Panc1 (cell line): ENCODE results near the gene DLG2. TPM values are rescaled to one million over a fixed set of nuclear protein-coding genes. Genes with fewer than 3 reads are reported as not detected.

Experiments
- ATAC-seq: fragments of 200-7000 bp; cut with Tn5 transposase; 2 replicates; pipeline ENCODE4 v1.9.1; 2020; ENCODE audit warnings: mild to moderate bottlenecking, moderate library complexity
- BruUV-seq: library from RNA; stranded (reverse); fragments of 400-500 nt; replicated peaks from 2 replicates; lab custom pipeline; 2021; lab: Mats Ljungman, UMichigan
- CTCF ChIA-PET: fragments of 300-600 bp; sonication (Branson Sonifier 250); formaldehyde crosslinking; loops from one replicate; lab custom pipeline; 2022; ENCODE audit warnings: antibody characterized with exemption; lab: Charles Lee
- POLR2A ChIA-PET: fragments of 300-600 bp; sonication (Branson Sonifier 250); formaldehyde crosslinking; loops from one replicate; lab custom pipeline; 2022; ENCODE audit warnings: antibody characterized with exemption; lab: Charles Lee
- DNase-seq: peaks from one replicate; pipeline ENCODE4 v3.0.0-alpha.2; 2010; ENCODE audit warnings: low read depth, low spot score
- H3K27ac ChIP-seq: 2 replicates; pipeline ENCODE4 v1.5.1; 2011; ENCODE audit warnings: mild to moderate bottlenecking, low read length, inconsistent platforms
- H3K27me3 ChIP-seq: fragments of 200-500 bp; sonication (Bioruptor generic); 2 replicates; pipeline ENCODE4 v1.6.0; 2014; ENCODE audit warnings: low read length, inconsistent platforms; ENCODE audit not compliant: control insufficient read depth, insufficient read depth
- H3K36me3 ChIP-seq: fragments of 200-500 bp; sonication (Bioruptor generic); 2 replicates; pipeline ENCODE4 v1.5.1; 2014; ENCODE audit warnings: inconsistent platforms, mild to moderate bottlenecking, low read length, moderate library complexity; ENCODE audit not compliant: control insufficient read depth, insufficient read depth
- H3K4me1 ChIP-seq: 2 replicates; pipeline ENCODE4 v1.5.1; 2011; ENCODE audit warnings: inconsistent platforms, mild to moderate bottlenecking, low read length, moderate library complexity; ENCODE audit not compliant: control insufficient read depth, insufficient read depth
- H3K4me3 ChIP-seq, 2 experiments: 2 replicates each; pipeline ENCODE4 v1.5.1; 2011 to 2012; ENCODE audit warnings: low read depth in 2 of 2, low read length in 2 of 2, mild to moderate bottlenecking in 2 of 2, inconsistent platforms in 1 of 2, moderate library complexity in 1 of 2
- H3K9me3 ChIP-seq: fragments of 200-500 bp; sonication (Bioruptor generic); 2 replicates; pipeline ENCODE4 v1.5.1; 2014; ENCODE audit warnings: low read depth, mild to moderate bottlenecking, inconsistent platforms, low read length, moderate library complexity; ENCODE audit not compliant: control insufficient read depth, insufficient read depth
- POLR2AphosphoS5 ChIP-seq: IDR thresholded peaks from 2 replicates; pipeline ENCODE4 v1.6.1; 2012; ENCODE audit warnings: mild to moderate bottlenecking, low read depth, low read length, moderate library complexity
- REST ChIP-seq, 2 experiments: IDR thresholded peaks; 2 replicates each; pipeline ENCODE4 v1.6.1; 2011 to 2012; ENCODE audit warnings: low read depth in 2 of 2, control low read depth in 1 of 2, low read length in 1 of 2, mild to moderate bottlenecking in 1 of 2, moderate library complexity in 1 of 2; ENCODE audit not compliant: insufficient read depth in 1 of 2
- SIN3A ChIP-seq: IDR thresholded peaks from 2 replicates; pipeline ENCODE4 v1.6.1; 2012; ENCODE audit warnings: low read depth, mild to moderate bottlenecking, low read length, moderate library complexity, borderline replicate concordance; ENCODE audit not compliant: insufficient read depth
- TCF7L2 ChIP-seq: IDR thresholded peaks from 2 replicates; pipeline ENCODE4 v1.6.1; 2011; ENCODE audit warnings: mild to moderate bottlenecking, low read depth, low read length, inconsistent platforms
- in situ Hi-C: cut with HindIII; loops from 2 replicates; pipeline ENCODE4 v1.10.0; 2016; ENCODE audit warnings: low sequenced_read_pairs, low pct_unique_long_range_greater_than_20kb
- intact Hi-C: fragments of 100-400 bp; cut with micrococcal nuclease; formaldehyde crosslinking; loops from one replicate; pipeline ENCODE4 v1.10.0; 2022; ENCODE audit not compliant: unreplicated experiment
- total RNA-seq: library from RNA; stranded (reverse); gene quantifications from one replicate; pipeline ENCODE4 v1.2.1, GENCODE V29; 2021; ENCODE audit not compliant: unreplicated experiment
- TF ChIP-seq, protein P1 (sequence below): fragments of 450-650 bp; IDR thresholded peaks from 2 replicates; pipeline ENCODE4 v1.5.1; 2017; ENCODE audit warnings: mild to moderate bottlenecking

Gene DLG2
- total RNA-seq, 1 experiment from 2014 or later = 4.2 TPM

- Histone ChIP-seq H3K9me3 (no peaks in the 10 kb centered on the region), H3K27ac (no peak overlapping the region), H3K4me1 (no peaks in the 10 kb centered on the region), H3K27me3 (no peaks in the 10 kb centered on the region), H3K4me3 (no peak overlapping the region), H3K36me3 (0 out of 2 replicates have a peak, but pooled peaks cover 2% of the 10 kb centered on the region)
- POLR2A ChIA-PET = no interaction called here
- ATAC-seq (no peak), DNase-seq (no peak)
- TF ChIP-seq POLR2AphosphoS5 = no peak
- TF ChIP-seq REST (IDR thresholded peaks at IDR 0.05; ENCODE audit: insufficient read depth in 1 of 2, low read depth in 2 of 2, low read length in 1 of 2) = no peak
- TF ChIP-seq, protein P1, sequence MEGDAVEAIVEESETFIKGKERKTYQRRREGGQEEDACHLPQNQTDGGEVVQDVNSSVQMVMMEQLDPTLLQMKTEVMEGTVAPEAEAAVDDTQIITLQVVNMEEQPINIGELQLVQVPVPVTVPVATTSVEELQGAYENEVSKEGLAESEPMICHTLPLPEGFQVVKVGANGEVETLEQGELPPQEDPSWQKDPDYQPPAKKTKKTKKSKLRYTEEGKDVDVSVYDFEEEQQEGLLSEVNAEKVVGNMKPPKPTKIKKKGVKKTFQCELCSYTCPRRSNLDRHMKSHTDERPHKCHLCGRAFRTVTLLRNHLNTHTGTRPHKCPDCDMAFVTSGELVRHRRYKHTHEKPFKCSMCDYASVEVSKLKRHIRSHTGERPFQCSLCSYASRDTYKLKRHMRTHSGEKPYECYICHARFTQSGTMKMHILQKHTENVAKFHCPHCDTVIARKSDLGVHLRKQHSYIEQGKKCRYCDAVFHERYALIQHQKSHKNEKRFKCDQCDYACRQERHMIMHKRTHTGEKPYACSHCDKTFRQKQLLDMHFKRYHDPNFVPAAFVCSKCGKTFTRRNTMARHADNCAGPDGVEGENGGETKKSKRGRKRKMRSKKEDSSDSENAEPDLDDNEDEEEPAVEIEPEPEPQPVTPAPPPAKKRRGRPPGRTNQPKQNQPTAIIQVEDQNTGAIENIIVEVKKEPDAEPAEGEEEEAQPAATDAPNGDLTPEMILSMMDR = no peak
- CTCF ChIA-PET = no interaction called here
- intact Hi-C loops (no loop called here), in situ Hi-C loops (no loop called here)
- BruUV-seq = no TSS peak
Measured at GRCh38 chr11:83441171-83441570, 2186.0 kb downstream of the DLG2 start.

DNA sequence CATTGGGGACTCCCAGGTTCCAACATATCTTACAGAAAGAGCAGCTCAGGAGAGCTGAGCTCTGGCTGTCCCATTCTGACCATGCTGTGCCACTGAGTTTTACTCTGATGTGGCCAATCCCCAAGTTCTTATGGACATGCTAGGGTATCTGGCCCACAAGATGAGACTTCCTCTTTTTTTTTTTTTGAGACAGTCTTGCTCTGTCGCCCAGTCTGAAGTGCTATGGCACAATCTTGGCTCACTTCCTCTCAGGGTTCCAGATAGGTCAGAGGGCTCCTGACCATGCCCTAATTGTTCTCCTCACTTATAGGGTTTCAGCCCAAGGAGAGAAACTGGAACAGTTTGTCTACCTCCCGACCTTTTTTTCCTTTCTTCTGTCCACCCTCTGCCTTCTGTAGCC is 2188.7 kb downstream of the DLG2 start:
- TF ChIP-seq, protein P1 = no peak
- TF ChIP-seq POLR2AphosphoS5 (no peak), REST (IDR thresholded peaks at IDR 0.05; ENCODE audit: insufficient read depth in 1 of 2, low read depth in 2 of 2, low read length in 1 of 2) (no peak), TCF7L2 (no peak), SIN3A (no peak)
- ATAC-seq = no peak
- H3K4me1 ChIP-seq = no peaks in the 10 kb centered on the region

More for the DNA sequence above, 2188.7 kb downstream of the DLG2 start:
- no peaks in the 10 kb centered on the region for H3K27me3 ChIP-seq
- ChIA-PET POLR2A (no interaction called here), CTCF (no interaction called here)
- no peak overlapping the region for H3K4me3 ChIP-seq
- H3K9me3 ChIP-seq = no peaks in the 10 kb centered on the region
- no peak overlapping the region for H3K27ac ChIP-seq
- no TSS peak for BruUV-seq
- in situ Hi-C loops (no loop called here), intact Hi-C loops (no loop called here)
- H3K36me3 ChIP-seq = 0 out of 2 replicates have a peak, but pooled peaks cover 2% of the 10 kb centered on the region
- no peak for DNase-seq
